Limb (tissue), 2 donors: ENCODE results near the gene MRGPRX2.

ENCODE experiments used
- DNase-seq, 2 donors: peaks; one replicate each; pipeline ENCODE4 v3.0.0-alpha.2; 2016; ENCODE audit errors: extremely low spot score in 2 of 2

MRGPRX2 gene

GRCh38 chr11:19012636-19013035 lies 47.9 kb downstream of the MRGPRX2 start:
- no peak for DNase-seq
